ENCODE data around the gene WNT8A.
A peak's percentile ranks its signal among the peaks of the same experiment; 100 is the strongest.
"Not testable (repeated sequence)": the region's sequence is repeated elsewhere in the genome, so short reads cannot be mapped to it uniquely, and the experiment has no call there.

The WNT8A gene

GRCh38 chr5:138054847-138055558 lies 28.8 kb upstream of the WNT8A start:
- Histone ChIP-seq H3K9ac (ENCODE audit: low read depth, low read length) (no peak overlapping the region), H3K4me1 (ENCODE audit: control insufficient read depth, insufficient read depth, low read length) (peaks cover 7% of the 10 kb centered on the region), H3K27me3 (ENCODE audit: control insufficient read depth, insufficient read depth, low read length) (no peaks in the 10 kb centered on the region), H3K36me3 (ENCODE audit: control insufficient read depth, insufficient read depth, low read length) (no peaks in the 10 kb centered on the region), H3K4me3 (ENCODE audit: low read depth, low read length) (peak overlapping the region; percentile 46), H3K9me3 (ENCODE audit: control insufficient read depth, insufficient read depth, low read length) (no peaks in the 10 kb centered on the region)

DNA sequence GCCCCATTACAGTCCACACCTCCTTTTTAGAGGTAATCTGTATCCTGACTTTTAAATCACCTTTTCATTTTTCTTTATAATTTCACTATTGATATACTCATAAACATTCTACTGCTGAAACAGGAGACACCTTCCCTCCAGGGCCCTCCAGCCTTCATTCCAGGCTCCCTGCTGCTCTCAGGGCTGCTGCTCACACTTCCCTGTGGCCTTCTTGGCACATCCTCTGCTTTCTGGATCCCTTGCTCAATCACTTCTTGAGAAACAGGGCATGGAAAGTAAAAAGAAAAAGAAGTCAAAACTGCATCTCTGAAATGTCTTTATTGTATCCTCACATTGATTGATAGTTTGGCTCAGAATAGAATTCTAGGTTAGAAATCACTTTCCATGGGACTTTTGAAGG lies 19.3 kb upstream of the WNT8A start:
- Histone ChIP-seq H3K4me3 (ENCODE audit: low read depth, low read length) (no peak overlapping the region), H3K9ac (ENCODE audit: low read depth, low read length) (no peak overlapping the region), H3K4me1 (ENCODE audit: control insufficient read depth, insufficient read depth, low read length) (no peaks in the 10 kb centered on the region), H3K27me3 (ENCODE audit: control insufficient read depth, insufficient read depth, low read length) (no peaks in the 10 kb centered on the region), H3K9me3 (ENCODE audit: control insufficient read depth, insufficient read depth, low read length) (no peaks in the 10 kb centered on the region), H3K36me3 (ENCODE audit: control insufficient read depth, insufficient read depth, low read length) (no peaks in the 10 kb centered on the region)

GRCh38 chr5:138065102-138065501 lies 18.7 kb upstream of the WNT8A start:
- H3K4me3 ChIP-seq (ENCODE audit: low read depth, low read length) = no peak overlapping the region
- no peaks in the 10 kb centered on the region for H3K9me3 ChIP-seq (ENCODE audit: control insufficient read depth, insufficient read depth, low read length)
- no peaks in the 10 kb centered on the region for H3K36me3 ChIP-seq (ENCODE audit: control insufficient read depth, insufficient read depth, low read length)
- H3K4me1 ChIP-seq (ENCODE audit: control insufficient read depth, insufficient read depth, low read length) = no peaks in the 10 kb centered on the region
- H3K9ac ChIP-seq (ENCODE audit: low read depth, low read length) = no peak overlapping the region
- no peaks in the 10 kb centered on the region for H3K27me3 ChIP-seq (ENCODE audit: control insufficient read depth, insufficient read depth, low read length)

- H3K27me3 ChIP-seq (ENCODE audit: control insufficient read depth, insufficient read depth, low read length) = no peaks in the 10 kb centered on the region
- no peaks in the 10 kb centered on the region for H3K36me3 ChIP-seq (ENCODE audit: control insufficient read depth, insufficient read depth, low read length)
- H3K4me1 ChIP-seq (ENCODE audit: control insufficient read depth, insufficient read depth, low read length) = no peaks in the 10 kb centered on the region
- H3K9ac ChIP-seq (ENCODE audit: low read depth, low read length) = no peak overlapping the region
- H3K9me3 ChIP-seq (ENCODE audit: control insufficient read depth, insufficient read depth, low read length) = no peaks in the 10 kb centered on the region
- no peak overlapping the region for H3K4me3 ChIP-seq (ENCODE audit: low read depth, low read length)
Measured at GRCh38 chr5:138067945-138068344, 15.9 kb upstream of the WNT8A start.

DNA sequence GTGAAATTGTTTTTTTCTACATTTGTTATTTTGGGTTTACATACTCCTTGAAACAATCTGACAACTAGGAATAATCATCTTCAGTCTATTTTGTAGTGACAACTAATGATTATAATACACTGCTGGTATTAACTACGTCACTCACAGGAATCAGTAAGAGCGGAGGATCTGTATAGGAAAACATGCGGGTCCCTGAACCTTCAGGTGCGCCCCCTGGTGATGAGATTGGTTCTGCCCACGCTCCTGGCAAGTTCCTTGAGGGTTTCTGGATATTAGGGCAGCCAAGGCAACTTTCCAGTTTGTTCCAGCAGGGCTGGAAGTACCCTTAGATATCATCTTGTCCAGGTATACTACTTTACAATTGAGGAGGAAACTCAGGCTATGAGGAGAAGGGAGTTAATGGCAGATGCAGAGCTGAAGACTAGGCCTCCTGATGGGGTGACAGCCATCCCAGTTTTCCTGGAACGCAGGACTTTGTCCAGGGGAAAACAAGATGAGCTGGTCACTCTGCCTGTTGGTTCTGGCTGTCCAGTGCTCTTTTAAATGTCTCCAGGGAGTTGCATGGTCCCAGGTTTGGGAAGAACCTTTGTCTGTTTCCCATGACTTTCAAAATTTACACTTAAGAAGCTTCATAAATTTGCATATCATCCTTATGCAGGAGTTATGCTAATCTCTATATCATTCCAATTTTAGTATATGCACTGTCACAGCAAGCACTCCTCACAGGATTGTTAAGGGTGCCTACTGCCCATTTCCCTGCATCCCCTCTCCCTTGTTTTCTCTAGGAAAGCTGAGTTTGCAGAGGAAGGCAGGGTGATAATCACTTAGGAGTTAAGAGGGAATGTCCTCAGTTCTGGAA lies 14.9 kb upstream of the WNT8A start:
- Histone ChIP-seq H3K27me3 (ENCODE audit: control insufficient read depth, insufficient read depth, low read length) (no peaks in the 10 kb centered on the region), H3K4me3 (ENCODE audit: low read depth, low read length) (no peak overlapping the region), H3K36me3 (ENCODE audit: control insufficient read depth, insufficient read depth, low read length) (no peaks in the 10 kb centered on the region), H3K4me1 (ENCODE audit: control insufficient read depth, insufficient read depth, low read length) (no peaks in the 10 kb centered on the region), H3K9me3 (ENCODE audit: control insufficient read depth, insufficient read depth, low read length) (no peaks in the 10 kb centered on the region), H3K9ac (ENCODE audit: low read depth, low read length) (no peak overlapping the region)

DNA sequence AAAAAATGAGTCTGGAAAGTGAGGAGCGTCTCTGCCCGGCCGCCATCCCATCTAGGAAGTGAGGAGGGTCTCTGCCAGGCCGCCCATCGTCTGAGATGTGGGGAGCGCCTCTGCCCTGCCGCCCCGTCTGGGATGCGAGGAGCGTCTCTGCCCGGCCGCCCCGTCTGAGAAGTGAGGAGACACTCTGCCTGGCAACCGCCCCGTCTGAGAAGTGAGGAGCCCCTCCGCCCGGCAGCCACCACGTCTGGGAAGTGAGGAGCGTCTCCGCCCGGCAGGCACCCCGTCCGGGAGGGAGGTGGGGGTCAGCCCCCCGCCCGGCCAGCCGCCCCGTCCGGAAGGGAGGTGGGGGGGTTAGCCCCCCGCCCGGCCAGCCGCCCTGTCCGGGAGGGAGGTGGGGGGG lies 13.8 kb upstream of the WNT8A start:
- H3K9me3 ChIP-seq (ENCODE audit: control insufficient read depth, insufficient read depth, low read length); H3K4me1 ChIP-seq (ENCODE audit: control insufficient read depth, insufficient read depth, low read length); H3K27me3 ChIP-seq (ENCODE audit: control insufficient read depth, insufficient read depth, low read length); H3K9ac ChIP-seq (ENCODE audit: low read depth, low read length); H3K4me3 ChIP-seq (ENCODE audit: low read depth, low read length); H3K36me3 ChIP-seq (ENCODE audit: control insufficient read depth, insufficient read depth, low read length): not testable (repeated sequence)

DNA sequence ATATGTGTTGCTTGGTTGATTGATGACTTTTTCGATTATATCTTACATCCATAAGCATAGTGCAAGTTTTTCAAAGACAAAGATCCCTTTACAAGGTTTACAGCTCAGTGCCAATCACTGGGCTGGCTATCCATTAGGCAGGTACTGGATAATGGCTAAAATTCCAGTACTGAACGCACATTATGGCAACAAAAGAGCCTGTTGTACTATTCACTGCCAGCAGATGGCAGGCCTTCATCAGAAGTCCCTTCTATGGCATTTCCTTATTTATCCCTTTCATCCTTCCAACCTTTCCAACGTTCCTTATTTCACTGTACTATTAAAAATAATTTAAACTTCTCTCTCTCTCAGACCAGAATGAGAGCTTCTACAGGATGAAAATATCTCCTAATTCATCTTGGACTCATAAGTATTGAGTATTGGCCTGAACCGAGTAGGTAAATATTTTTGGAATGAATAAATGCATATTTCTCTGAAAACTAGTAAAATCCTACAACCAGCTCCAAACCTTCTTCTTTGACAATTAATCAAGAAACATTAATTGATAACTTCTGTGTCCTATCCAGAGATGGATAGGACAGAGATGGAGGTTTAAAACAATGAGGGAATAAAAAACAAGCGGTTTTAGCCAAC lies 6.7 kb upstream of the WNT8A start:
- Histone ChIP-seq H3K4me3 (ENCODE audit: low read depth, low read length) (no peak overlapping the region), H3K9me3 (ENCODE audit: control insufficient read depth, insufficient read depth, low read length) (no peaks in the 10 kb centered on the region), H3K9ac (ENCODE audit: low read depth, low read length) (no peak overlapping the region), H3K36me3 (ENCODE audit: control insufficient read depth, insufficient read depth, low read length) (no peaks in the 10 kb centered on the region), H3K4me1 (ENCODE audit: control insufficient read depth, insufficient read depth, low read length) (peaks cover 15% of the 10 kb centered on the region), H3K27me3 (ENCODE audit: control insufficient read depth, insufficient read depth, low read length) (no peaks in the 10 kb centered on the region)

- peaks cover 15% of the 10 kb centered on the region for H3K4me1 ChIP-seq (ENCODE audit: control insufficient read depth, insufficient read depth, low read length)
- no peaks in the 10 kb centered on the region for H3K27me3 ChIP-seq (ENCODE audit: control insufficient read depth, insufficient read depth, low read length)
- no peak overlapping the region for H3K4me3 ChIP-seq (ENCODE audit: low read depth, low read length)
- no peak overlapping the region for H3K9ac ChIP-seq (ENCODE audit: low read depth, low read length)
- no peaks in the 10 kb centered on the region for H3K36me3 ChIP-seq (ENCODE audit: control insufficient read depth, insufficient read depth, low read length)
- no peaks in the 10 kb centered on the region for H3K9me3 ChIP-seq (ENCODE audit: control insufficient read depth, insufficient read depth, low read length)
Measured at GRCh38 chr5:138078006-138078643, 5.7 kb upstream of the WNT8A start.

- no peaks in the 10 kb centered on the region for H3K36me3 ChIP-seq (ENCODE audit: control insufficient read depth, insufficient read depth, low read length)
- H3K9ac ChIP-seq (ENCODE audit: low read depth, low read length) = no peak overlapping the region
- no peaks in the 10 kb centered on the region for H3K9me3 ChIP-seq (ENCODE audit: control insufficient read depth, insufficient read depth, low read length)
- H3K4me3 ChIP-seq (ENCODE audit: low read depth, low read length) = no peak overlapping the region
- peaks cover 13% of the 10 kb centered on the region for H3K27me3 ChIP-seq (ENCODE audit: control insufficient read depth, insufficient read depth, low read length)
- peaks cover 21% of the 10 kb centered on the region for H3K4me1 ChIP-seq (ENCODE audit: control insufficient read depth, insufficient read depth, low read length)
Measured at GRCh38 chr5:138082033-138082432, 1.8 kb upstream of the WNT8A start.

GRCh38 chr5:138091685-138092084 lies 7.9 kb downstream of the WNT8A start:
- Histone ChIP-seq H3K4me3 (ENCODE audit: low read depth, low read length) (no peak overlapping the region), H3K9me3 (ENCODE audit: control insufficient read depth, insufficient read depth, low read length) (no peaks in the 10 kb centered on the region), H3K4me1 (ENCODE audit: control insufficient read depth, insufficient read depth, low read length) (peaks cover 38% of the 10 kb centered on the region), H3K27me3 (ENCODE audit: control insufficient read depth, insufficient read depth, low read length) (peaks cover 76% of the 10 kb centered on the region), H3K36me3 (ENCODE audit: control insufficient read depth, insufficient read depth, low read length) (no peaks in the 10 kb centered on the region), H3K9ac (ENCODE audit: low read depth, low read length) (no peak overlapping the region)

DNA sequence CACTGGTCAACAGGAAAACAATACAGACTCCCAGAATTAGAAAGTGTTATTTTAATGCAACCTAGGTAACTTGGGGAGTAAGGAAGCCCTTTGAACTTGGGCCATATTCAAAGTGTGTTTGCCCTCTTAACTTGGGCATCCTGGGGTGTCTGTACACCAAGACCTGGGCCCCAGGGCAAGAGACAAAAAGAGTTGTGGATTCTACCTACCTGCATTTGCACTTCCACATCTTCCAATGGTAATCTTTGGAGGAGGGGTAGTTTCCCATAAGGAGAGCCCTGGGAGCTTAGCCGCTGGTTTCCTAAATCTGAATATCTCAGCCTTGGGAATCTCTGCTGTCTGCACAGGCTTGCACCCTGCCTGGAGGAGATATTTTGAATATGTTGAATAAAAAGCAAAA lies 8.5 kb downstream of the WNT8A start:
- no peaks in the 10 kb centered on the region for H3K36me3 ChIP-seq (ENCODE audit: control insufficient read depth, insufficient read depth, low read length)
- H3K27me3 ChIP-seq (ENCODE audit: control insufficient read depth, insufficient read depth, low read length) = peaks cover 83% of the 10 kb centered on the region
- H3K4me1 ChIP-seq (ENCODE audit: control insufficient read depth, insufficient read depth, low read length) = peaks cover 41% of the 10 kb centered on the region
- H3K9me3 ChIP-seq (ENCODE audit: control insufficient read depth, insufficient read depth, low read length) = no peaks in the 10 kb centered on the region
- H3K9ac ChIP-seq (ENCODE audit: low read depth, low read length) = no peak overlapping the region
- no peak overlapping the region for H3K4me3 ChIP-seq (ENCODE audit: low read depth, low read length)
